Body of pancreas (tissue), 4 donors: ENCODE results near the gene ARHGAP30. TPM values are rescaled to one million over a fixed set of nuclear protein-coding genes. Genes with fewer than 3 reads are reported as not detected.
"Not testable (repeated sequence)": the region's sequence is repeated elsewhere in the genome, so short reads cannot be mapped to it uniquely, and the experiment has no call there.

Source experiments
- ATAC-seq: fragments of 150-250 bp; one replicate; pipeline ENCODE4 v1.9.1; 2016
- DNase-seq, 4 donors: peaks; one replicate each; pipeline ENCODE4 v3.0.0-alpha.2; 2019
- H3K27ac ChIP-seq, 4 donors: fragments of 200-600 bp; sonication (generic); 1 replicate in 3 of 4; 2 replicates in 1 of 4; pipeline versions ENCODE4 v1.5.1 to v1.6.1; 2016 to 2019; ENCODE audit warnings: mild to moderate bottlenecking in 1 of 4, mixed read lengths in 1 of 4, moderate library complexity in 1 of 4
- H3K27me3 ChIP-seq, 2 donors: fragments of 200-600 bp; sonication (generic); one replicate each; pipeline ENCODE4 v1.6.0; 2016; ENCODE audit warnings: mild to moderate bottlenecking in 1 of 2
- H3K36me3 ChIP-seq, 2 donors: fragments of 200-600 bp; sonication (generic); replicated peaks in 1 of 2; 2 replicates each; pipeline ENCODE4 v1.5.1; 2016; ENCODE audit warnings: low read depth in 2 of 2; ENCODE audit not compliant: insufficient read depth in 1 of 2
- H3K4me1 ChIP-seq: fragments of 200-600 bp; sonication (generic); one replicate; pipeline ENCODE4 v1.6.0; 2016
- H3K4me3 ChIP-seq, 2 donors: fragments of 200-600 bp; sonication (generic); 1 replicate in 1 of 2; 2 replicates in 1 of 2; pipeline ENCODE4 v1.5.1; 2016 to 2019
- H3K9me3 ChIP-seq, 3 donors: fragments of 200-600 bp; sonication (generic); 1 replicate in 2 of 3; 2 replicates in 1 of 3; pipeline ENCODE4 v1.5.1; 2016
- CTCF ChIP-seq, 7 experiments: fragments of 450-650 bp in 4 of 7; fragments of 200-600 bp in 3 of 7; sonication (generic) in 3 of 7; IDR thresholded peaks; one replicate each; pipeline ENCODE4 v1.5.1; 2016 to 2019; ENCODE audit warnings: antibody characterized with exemption in 7 of 7
- POLR2A ChIP-seq, 3 donors: fragments of 450-650 bp; IDR thresholded peaks; one replicate each; pipeline ENCODE4 v1.6.1; 2016; ENCODE audit warnings: antibody characterized with exemption in 3 of 3, mild to moderate bottlenecking in 2 of 3
- WGBS, 2 donors: methylation state at CpG; one replicate each; pipeline ENCODE4 v1.1.5; 2017; 5-methylcytosine and 5-hydroxymethylcytosine counted together
- intact Hi-C: fragments of 100-400 bp; cut with DNase I; formaldehyde crosslinking; loops from one replicate; pipeline ENCODE4 v1.15.1; 2023
- total RNA-seq, 2 donors: library from RNA; depleted of rRNA; stranded (reverse); fragments of >200 nt; gene quantifications; one replicate each; pipeline ENCODE4 v1.1.0, GENCODE V29; 2016

The ARHGAP30 gene
- 1 to 10 TPM; 3.1 to 4.9 TPM for total RNA-seq

GRCh38 chr1:161069731-161070270 lies at the start of gene ARHGAP30:
ARHGAP30 (minus strand) TSS chr1:161069891; CDS start chr1:161069624, 267 bp downstream.
- H3K27me3 ChIP-seq, result no peaks in the 10 kb centered on the region
- DNase-seq (peak in 2 of 4 donors; percentile 38 to 80), ATAC-seq (no peak)
- TF ChIP-seq POLR2A (IDR thresholded peaks at IDR 0.05) (peak in 2 of 3 donors; percentile 26 to 56), CTCF (IDR thresholded peaks at IDR 0.05) (no peak)
- no peak within 1 kb of the TSS for H3K4me3 ChIP-seq
- intact Hi-C loops, result loop anchor here (5.0 kb wide), 1 partner anchor 32 kb away; no protein-coding TSS in a partner anchor
- H3K36me3 ChIP-seq, result peaks cover 0 to 2% of the 10 kb centered on the region in 2 donors
- no peaks in the 10 kb centered on the region for H3K9me3 ChIP-seq
- WGBS, 2 donors, result 61 to 89% methylated on average over 3 to 9 of the region's 9 CpGs
- H3K27ac ChIP-seq, result peak within 1 kb of the TSS in 2 of 4 donors; percentile 27 to 64
- no peaks in the 10 kb centered on the region for H3K4me1 ChIP-seq

- 0% methylated on average over 29 to 58 of the region's 58 CpGs for WGBS, 2 donors
- no peaks in the 10 kb centered on the region for H3K9me3 ChIP-seq
- intact Hi-C loops, result no loop called here
- peak; percentile 82 to 86 (median 84) for DNase-seq
- H3K36me3 ChIP-seq, result peaks cover 4 to 14% of the 10 kb centered on the region in 2 donors
- TF ChIP-seq POLR2A (IDR thresholded peaks at IDR 0.05), result peak; percentile 71 to 93 (median 90)
- TF ChIP-seq CTCF (IDR thresholded peaks at IDR 0.05), result no peak
- H3K27me3 ChIP-seq, result no peaks in the 10 kb centered on the region
- peak; percentile 84 for ATAC-seq
- peak within 1 kb of the TSS; percentile 82 to 96 (median 90) for H3K27ac ChIP-seq
- peak within 1 kb of the TSS; percentile 83 to 94 for H3K4me3 ChIP-seq
- H3K4me1 ChIP-seq, result peaks cover 73% of the 10 kb centered on the region
Observed at GRCh38 chr1:161117759-161118581, 48.3 kb upstream of the ARHGAP30 start, which contains the start of the genes NIT1 and PFDN2. NIT1 (plus strand) TSS chr1:161118105; CDS start chr1:161118177, 72 bp downstream. PFDN2 (minus strand) TSS chr1:161118037; CDS start chr1:161118026, 11 bp downstream.

DNA sequence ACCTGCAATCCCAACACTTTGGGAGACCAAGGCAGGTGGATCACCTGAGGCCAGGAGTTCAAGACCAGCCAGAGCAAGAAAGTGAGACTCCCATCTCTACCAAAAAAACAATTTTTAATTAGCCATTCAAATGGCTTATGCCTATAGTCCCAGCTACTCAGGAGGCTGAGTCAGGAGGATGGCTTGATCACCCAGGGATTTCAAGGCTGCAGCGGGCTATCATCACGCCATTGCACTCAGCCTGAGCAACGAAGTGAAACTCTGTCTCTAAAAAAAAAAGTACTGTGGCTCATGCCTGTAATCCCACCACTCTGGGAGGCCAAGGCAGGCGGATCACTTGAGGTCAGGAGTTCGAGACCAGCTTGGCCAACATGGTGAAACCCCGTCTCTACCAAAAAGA lies 46.3 kb upstream of the ARHGAP30 start:
- ATAC-seq, H3K9me3 ChIP-seq, DNase-seq, H3K27me3 ChIP-seq, H3K27ac ChIP-seq, intact Hi-C loops, H3K36me3 ChIP-seq, H3K4me3 ChIP-seq: not testable (repeated sequence)
- H3K4me1 ChIP-seq, result peaks cover 76% of the 10 kb centered on the region
- 87 to 94% methylated on average over 6 of the region's 6 CpGs for WGBS, 2 donors

- H3K27ac ChIP-seq, result no peak overlapping the region
- TF ChIP-seq CTCF (IDR thresholded peaks at IDR 0.05), result no peak
- DNase-seq (no peak), ATAC-seq (no peak)
- H3K36me3 ChIP-seq, result no peaks in the 10 kb centered on the region
- H3K4me3 ChIP-seq, result no peak overlapping the region
- no peaks in the 10 kb centered on the region for H3K27me3 ChIP-seq
- 83 to 88% methylated on average over 12 of the region's 12 CpGs for WGBS, 2 donors
- intact Hi-C loops, result no loop called here
- H3K4me1 ChIP-seq, result peaks cover 68% of the 10 kb centered on the region
- H3K9me3 ChIP-seq, result no peaks in the 10 kb centered on the region
Observed at GRCh38 chr1:161115132-161115711, 45.5 kb upstream of the ARHGAP30 start.

DNA sequence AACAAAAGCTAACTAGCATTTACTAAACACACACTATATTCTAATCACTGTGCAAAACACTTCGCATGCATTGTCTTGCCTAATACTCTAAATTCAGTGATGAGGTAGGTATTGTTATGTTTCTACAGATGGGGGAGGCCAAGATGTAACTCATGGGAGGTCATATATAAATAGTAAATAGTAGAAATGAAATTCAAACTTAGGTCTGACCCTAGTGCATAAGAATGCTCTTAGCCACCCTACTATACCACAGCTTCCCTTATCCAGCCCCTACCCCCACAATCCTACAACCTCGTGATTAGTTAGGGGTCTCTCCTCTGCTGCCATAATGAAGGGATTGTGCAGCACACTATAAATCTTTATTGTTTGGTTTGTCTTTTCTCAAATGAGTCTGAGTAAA lies 44.9 kb upstream of the ARHGAP30 start:
- intact Hi-C loops, result no loop called here
- Histone ChIP-seq H3K4me1 (peaks cover 61% of the 10 kb centered on the region), H3K36me3 (no peaks in the 10 kb centered on the region), H3K27ac (no peak overlapping the region), H3K9me3 (no peaks in the 10 kb centered on the region), H3K4me3 (no peak overlapping the region), H3K27me3 (no peaks in the 10 kb centered on the region)
- 76 to 82% methylated on average over 2 of the region's 2 CpGs for WGBS, 2 donors
- ATAC-seq, result no peak
- DNase-seq, result no peak
- TF ChIP-seq CTCF (IDR thresholded peaks at IDR 0.05) (no peak), POLR2A (IDR thresholded peaks at IDR 0.05) (no peak)
